HepG2 (cell line): Measurements from ENCODE around the gene CTSA. TPM values are rescaled to one million over a fixed set of nuclear protein-coding genes. Genes with fewer than 3 reads are reported as not detected.

Experiments used
- ADNP ChIP-seq: sonication (generic); formaldehyde crosslinking; IDR thresholded peaks from 2 replicates; pipeline ENCODE4 v1.4.0; 2020; ENCODE audit warnings: missing genetic modification reagents
- KLF12 ChIP-seq: sonication (generic); formaldehyde crosslinking; IDR thresholded peaks from 2 replicates; pipeline ENCODE4 v1.4.0; 2020; ENCODE audit warnings: missing genetic modification reagents, borderline replicate concordance
- MAFF ChIP-seq: IDR thresholded peaks from 2 replicates; pipeline ENCODE4 v1.6.1; 2011; ENCODE audit warnings: low read depth, low read length, improper control_type of control experiment
- POLR2AphosphoS2 ChIP-seq: IDR thresholded peaks from 2 replicates; pipeline ENCODE4 v1.6.1; 2011; ENCODE audit warnings: low read depth, low read length, improper control_type of control experiment
- ZFP41 ChIP-seq: sonication (generic); formaldehyde crosslinking; IDR thresholded peaks from 2 replicates; pipeline ENCODE4 v1.4.0; 2020; ENCODE audit warnings: mild to moderate bottlenecking, missing genetic modification reagents, borderline replicate concordance
- ZMYM2 ChIP-seq: sonication (generic); formaldehyde crosslinking; IDR thresholded peaks from 2 replicates; pipeline ENCODE4 v1.8.0; 2022; ENCODE audit warnings: mild to moderate bottlenecking, missing genetic modification reagents
- ZNF253 ChIP-seq: sonication (generic); formaldehyde crosslinking; IDR thresholded peaks from 2 replicates; pipeline ENCODE4 v1.8.0; 2022; ENCODE audit warnings: mild to moderate bottlenecking, missing genetic modification reagents, borderline replicate concordance
- ZNF33B ChIP-seq: sonication (generic); formaldehyde crosslinking; IDR thresholded peaks from 2 replicates; pipeline ENCODE4 v1.5.1; 2020; ENCODE audit warnings: mild to moderate bottlenecking, missing genetic modification reagents
- ZNF589 ChIP-seq: sonication (generic); formaldehyde crosslinking; conservative IDR thresholded peaks from 2 replicates; pipeline ENCODE4 v1.8.0; 2022; ENCODE audit warnings: mild to moderate bottlenecking, moderate library complexity, missing genetic modification reagents
- ZNF670 ChIP-seq: sonication (generic); formaldehyde crosslinking; IDR thresholded peaks from 2 replicates; pipeline ENCODE4 v1.8.0; 2022; ENCODE audit warnings: mild to moderate bottlenecking, missing genetic modification reagents, borderline replicate concordance
- ZNF792 ChIP-seq: IDR thresholded peaks from 2 replicates; pipeline ENCODE4 v1.6.1; 2016
- polyA plus RNA-seq, 8 experiments: library from polyadenylated mRNA; depleted of rRNA in 3 of 8; stranded (reverse) in 7 of 8; unstranded in 1 of 8; fragments of >200 nt; fragmentation: Illumina TruSeq in 4 of 8; extraction: Trizol in 4 of 8; gene quantifications; 2 replicates each; pipeline versions ENCODE4 v1.2.1 to v1.2.3, GENCODE V29; 2011 to 2016; ENCODE audit warnings: low read depth in 4 of 8, missing spikeins in 1 of 8, mixed read lengths in 1 of 8; ENCODE audit not compliant: insufficient read depth in 1 of 8
- total RNA-seq, 5 experiments: library from RNA; depleted of rRNA; stranded (reverse); fragments of >200 nt; fragmentation: Illumina TruSeq; extraction: Trizol; gene quantifications; 2 replicates each; pipeline ENCODE4 v1.2.3, GENCODE V29; 2016; ENCODE audit warnings: low read depth in 1 of 5
- TF ChIP-seq, protein P1 (sequence below): sonication (generic); formaldehyde crosslinking; IDR thresholded peaks from 2 replicates; pipeline ENCODE4 v1.4.0; 2020; ENCODE audit warnings: missing genetic modification reagents
- TF ChIP-seq, protein P2 (sequence below): sonication (generic); formaldehyde crosslinking; conservative IDR thresholded peaks from 2 replicates; pipeline ENCODE4 v1.4.0; 2020; ENCODE audit warnings: missing genetic modification reagents
- TF ChIP-seq, protein P3 (sequence below): sonication (generic); formaldehyde crosslinking; IDR thresholded peaks from 2 replicates; pipeline ENCODE4 v1.9.0; 2021; ENCODE audit warnings: missing genetic modification reagents, borderline replicate concordance
- TF ChIP-seq, protein P4 (sequence below): sonication (generic); formaldehyde crosslinking; IDR thresholded peaks from 2 replicates; pipeline ENCODE4 v1.4.0; 2020; ENCODE audit warnings: missing genetic modification reagents, mild to moderate bottlenecking, borderline replicate concordance
- TF ChIP-seq, protein P5 (sequence below): IDR thresholded peaks from 2 replicates; pipeline ENCODE4 v1.6.1; 2016
- TF ChIP-seq, protein P6 (sequence below): sonication (generic); formaldehyde crosslinking; conservative IDR thresholded peaks from 2 replicates; pipeline ENCODE4 v1.4.0; 2020; ENCODE audit warnings: missing genetic modification reagents

CTSA gene
- total and polyA plus RNA-seq, 2 of the 13 experiments (the other 11 are each of a cell fraction or from before 2014, with no cell fraction given), result 202 to 231 TPM

DNA sequence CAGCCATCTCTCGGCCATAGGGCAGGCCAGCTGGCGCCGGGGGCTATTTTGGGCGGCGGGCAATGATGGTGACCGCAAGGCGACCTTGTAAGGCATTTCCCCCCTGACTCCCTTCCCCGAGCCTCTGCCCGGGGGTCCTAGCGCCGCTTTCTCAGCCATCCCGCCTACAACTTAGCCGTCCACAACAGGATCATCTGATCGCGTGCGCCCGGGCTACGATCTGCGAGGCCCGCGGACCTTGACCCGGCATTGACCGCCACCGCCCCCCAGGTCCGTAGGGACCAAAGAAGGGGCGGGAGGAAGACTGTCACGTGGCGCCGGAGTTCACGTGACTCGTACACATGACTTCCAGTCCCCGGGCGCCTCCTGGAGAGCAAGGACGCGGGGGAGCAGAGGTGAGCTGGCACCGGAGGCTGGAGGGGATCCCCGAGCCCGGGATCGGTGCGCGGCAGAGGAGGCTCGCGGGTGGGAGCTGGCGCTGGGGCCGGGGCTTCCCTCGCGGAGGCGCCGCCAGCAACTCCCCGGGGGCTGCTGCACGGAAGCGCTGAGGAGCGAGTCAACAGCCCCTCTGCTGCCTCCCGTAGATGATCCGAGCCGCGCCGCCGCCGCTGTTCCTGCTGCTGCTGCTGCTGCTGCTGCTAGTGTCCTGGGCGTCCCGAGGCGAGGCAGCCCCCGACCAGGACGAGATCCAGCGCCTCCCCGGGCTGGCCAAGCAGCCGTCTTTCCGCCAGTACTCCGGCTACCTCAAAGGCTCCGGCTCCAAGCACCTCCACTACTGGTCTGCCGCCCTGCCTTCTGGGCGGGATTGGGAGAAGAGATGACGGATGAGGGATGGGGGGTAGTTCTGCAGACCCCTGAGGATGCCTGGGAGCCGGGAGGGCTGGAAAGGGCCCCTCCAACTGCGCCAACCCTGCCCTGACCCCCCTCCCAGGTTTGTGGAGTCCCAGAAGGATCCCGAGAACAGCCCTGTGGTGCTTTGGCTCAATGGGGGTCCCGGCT, at the start of gene CTSA, which contains the start of gene NEURL2 (continued):
- TF ChIP-seq, protein P1, sequence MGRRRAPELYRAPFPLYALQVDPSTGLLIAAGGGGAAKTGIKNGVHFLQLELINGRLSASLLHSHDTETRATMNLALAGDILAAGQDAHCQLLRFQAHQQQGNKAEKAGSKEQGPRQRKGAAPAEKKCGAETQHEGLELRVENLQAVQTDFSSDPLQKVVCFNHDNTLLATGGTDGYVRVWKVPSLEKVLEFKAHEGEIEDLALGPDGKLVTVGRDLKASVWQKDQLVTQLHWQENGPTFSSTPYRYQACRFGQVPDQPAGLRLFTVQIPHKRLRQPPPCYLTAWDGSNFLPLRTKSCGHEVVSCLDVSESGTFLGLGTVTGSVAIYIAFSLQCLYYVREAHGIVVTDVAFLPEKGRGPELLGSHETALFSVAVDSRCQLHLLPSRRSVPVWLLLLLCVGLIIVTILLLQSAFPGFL (CRISPR knock-in tag), result no peak
- TF ChIP-seq KLF12 (CRISPR knock-in tag) (peak; percentile 97), ZNF33B (CRISPR knock-in tag) (peak; percentile 95; the same call in 1 of the 2 replicates), ZNF792 (CRISPR knock-in tag) (peak; percentile 100), ZFP41 (CRISPR knock-in tag) (peak; percentile 93; the same call in 1 of the 2 replicates), ZMYM2 (CRISPR knock-in tag) (peak; percentile 97), MAFF (peak; percentile 33; the same call in 1 of the 2 replicates), POLR2AphosphoS2 (no peak), ZNF670 (CRISPR knock-in tag) (0 out of 2 replicates have a peak, but pooled peaks have one; percentile 82), ADNP (CRISPR knock-in tag) (peak; percentile 47; the same call in 1 of the 2 replicates), ZNF253 (CRISPR knock-in tag) (peak; percentile 94), ZNF589 (CRISPR knock-in tag) (peak; percentile 99)
- TF ChIP-seq, protein P2, sequence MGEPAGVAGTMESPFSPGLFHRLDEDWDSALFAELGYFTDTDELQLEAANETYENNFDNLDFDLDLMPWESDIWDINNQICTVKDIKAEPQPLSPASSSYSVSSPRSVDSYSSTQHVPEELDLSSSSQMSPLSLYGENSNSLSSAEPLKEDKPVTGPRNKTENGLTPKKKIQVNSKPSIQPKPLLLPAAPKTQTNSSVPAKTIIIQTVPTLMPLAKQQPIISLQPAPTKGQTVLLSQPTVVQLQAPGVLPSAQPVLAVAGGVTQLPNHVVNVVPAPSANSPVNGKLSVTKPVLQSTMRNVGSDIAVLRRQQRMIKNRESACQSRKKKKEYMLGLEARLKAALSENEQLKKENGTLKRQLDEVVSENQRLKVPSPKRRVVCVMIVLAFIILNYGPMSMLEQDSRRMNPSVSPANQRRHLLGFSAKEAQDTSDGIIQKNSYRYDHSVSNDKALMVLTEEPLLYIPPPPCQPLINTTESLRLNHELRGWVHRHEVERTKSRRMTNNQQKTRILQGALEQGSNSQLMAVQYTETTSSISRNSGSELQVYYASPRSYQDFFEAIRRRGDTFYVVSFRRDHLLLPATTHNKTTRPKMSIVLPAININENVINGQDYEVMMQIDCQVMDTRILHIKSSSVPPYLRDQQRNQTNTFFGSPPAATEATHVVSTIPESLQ (CRISPR knock-in tag), result peak; percentile 93; the same call in 1 of the 2 replicates
- TF ChIP-seq, protein P3, sequence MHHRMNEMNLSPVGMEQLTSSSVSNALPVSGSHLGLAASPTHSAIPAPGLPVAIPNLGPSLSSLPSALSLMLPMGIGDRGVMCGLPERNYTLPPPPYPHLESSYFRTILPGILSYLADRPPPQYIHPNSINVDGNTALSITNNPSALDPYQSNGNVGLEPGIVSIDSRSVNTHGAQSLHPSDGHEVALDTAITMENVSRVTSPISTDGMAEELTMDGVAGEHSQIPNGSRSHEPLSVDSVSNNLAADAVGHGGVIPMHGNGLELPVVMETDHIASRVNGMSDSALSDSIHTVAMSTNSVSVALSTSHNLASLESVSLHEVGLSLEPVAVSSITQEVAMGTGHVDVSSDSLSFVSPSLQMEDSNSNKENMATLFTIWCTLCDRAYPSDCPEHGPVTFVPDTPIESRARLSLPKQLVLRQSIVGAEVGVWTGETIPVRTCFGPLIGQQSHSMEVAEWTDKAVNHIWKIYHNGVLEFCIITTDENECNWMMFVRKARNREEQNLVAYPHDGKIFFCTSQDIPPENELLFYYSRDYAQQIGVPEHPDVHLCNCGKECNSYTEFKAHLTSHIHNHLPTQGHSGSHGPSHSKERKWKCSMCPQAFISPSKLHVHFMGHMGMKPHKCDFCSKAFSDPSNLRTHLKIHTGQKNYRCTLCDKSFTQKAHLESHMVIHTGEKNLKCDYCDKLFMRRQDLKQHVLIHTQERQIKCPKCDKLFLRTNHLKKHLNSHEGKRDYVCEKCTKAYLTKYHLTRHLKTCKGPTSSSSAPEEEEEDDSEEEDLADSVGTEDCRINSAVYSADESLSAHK, result peak; percentile 26; the same call in 1 of the 2 replicates
- TF ChIP-seq, protein P4, sequence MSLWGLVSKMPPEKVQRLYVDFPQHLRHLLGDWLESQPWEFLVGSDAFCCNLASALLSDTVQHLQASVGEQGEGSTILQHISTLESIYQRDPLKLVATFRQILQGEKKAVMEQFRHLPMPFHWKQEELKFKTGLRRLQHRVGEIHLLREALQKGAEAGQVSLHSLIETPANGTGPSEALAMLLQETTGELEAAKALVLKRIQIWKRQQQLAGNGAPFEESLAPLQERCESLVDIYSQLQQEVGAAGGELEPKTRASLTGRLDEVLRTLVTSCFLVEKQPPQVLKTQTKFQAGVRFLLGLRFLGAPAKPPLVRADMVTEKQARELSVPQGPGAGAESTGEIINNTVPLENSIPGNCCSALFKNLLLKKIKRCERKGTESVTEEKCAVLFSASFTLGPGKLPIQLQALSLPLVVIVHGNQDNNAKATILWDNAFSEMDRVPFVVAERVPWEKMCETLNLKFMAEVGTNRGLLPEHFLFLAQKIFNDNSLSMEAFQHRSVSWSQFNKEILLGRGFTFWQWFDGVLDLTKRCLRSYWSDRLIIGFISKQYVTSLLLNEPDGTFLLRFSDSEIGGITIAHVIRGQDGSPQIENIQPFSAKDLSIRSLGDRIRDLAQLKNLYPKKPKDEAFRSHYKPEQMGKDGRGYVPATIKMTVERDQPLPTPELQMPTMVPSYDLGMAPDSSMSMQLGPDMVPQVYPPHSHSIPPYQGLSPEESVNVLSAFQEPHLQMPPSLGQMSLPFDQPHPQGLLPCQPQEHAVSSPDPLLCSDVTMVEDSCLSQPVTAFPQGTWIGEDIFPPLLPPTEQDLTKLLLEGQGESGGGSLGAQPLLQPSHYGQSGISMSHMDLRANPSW (CRISPR knock-in tag), result peak; percentile 93
- TF ChIP-seq, protein P5, sequence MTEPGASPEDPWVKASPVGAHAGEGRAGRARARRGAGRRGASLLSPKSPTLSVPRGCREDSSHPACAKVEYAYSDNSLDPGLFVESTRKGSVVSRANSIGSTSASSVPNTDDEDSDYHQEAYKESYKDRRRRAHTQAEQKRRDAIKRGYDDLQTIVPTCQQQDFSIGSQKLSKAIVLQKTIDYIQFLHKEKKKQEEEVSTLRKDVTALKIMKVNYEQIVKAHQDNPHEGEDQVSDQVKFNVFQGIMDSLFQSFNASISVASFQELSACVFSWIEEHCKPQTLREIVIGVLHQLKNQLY (CRISPR knock-in tag), result peak; percentile 99
- TF ChIP-seq, protein P6, sequence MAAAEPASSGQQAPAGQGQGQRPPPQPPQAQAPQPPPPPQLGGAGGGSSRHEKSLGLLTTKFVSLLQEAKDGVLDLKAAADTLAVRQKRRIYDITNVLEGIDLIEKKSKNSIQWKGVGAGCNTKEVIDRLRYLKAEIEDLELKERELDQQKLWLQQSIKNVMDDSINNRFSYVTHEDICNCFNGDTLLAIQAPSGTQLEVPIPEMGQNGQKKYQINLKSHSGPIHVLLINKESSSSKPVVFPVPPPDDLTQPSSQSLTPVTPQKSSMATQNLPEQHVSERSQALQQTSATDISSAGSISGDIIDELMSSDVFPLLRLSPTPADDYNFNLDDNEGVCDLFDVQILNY (CRISPR knock-in tag), result peak; percentile 88
